SIG-M5 (cell line): Measurements from ENCODE around the gene B4GALT3.

ENCODE experiments used
- DNase-seq: peaks from one replicate; lab custom pipeline; 2025; lab: John Stamatoyannopoulos, UW

Gene B4GALT3

GRCh38 chr1:161128591-161129420, 48.5 kb downstream of the B4GALT3 start:
- DNase-seq: no peak

GRCh38 chr1:161127649-161128048, 49.7 kb downstream of the B4GALT3 start:
- no peak for DNase-seq

- no peak for DNase-seq
Measured at GRCh38 chr1:161122967-161123366, 54.3 kb downstream of the B4GALT3 start.

GRCh38 chr1:161121834-161122233, 55.5 kb downstream of the B4GALT3 start:
- DNase-seq: no peak
